ENCODE measurements around the gene PLPP3. TPM values are rescaled to one million over a fixed set of nuclear protein-coding genes. Genes with fewer than 3 reads are reported as not detected.

The PLPP3 gene
- 32.2 and 38.1 TPM in 2 replicates for polyA plus RNA-seq (2012; rRNA removed)
- polyA plus RNA-seq (2012; cell fraction: cytosol; rRNA removed) = 28.3 and 34.6 TPM in 2 replicates
- 20.8 and 34.3 TPM in 2 replicates for polyA plus RNA-seq (2012; cell fraction: nucleus; rRNA removed)

DNA sequence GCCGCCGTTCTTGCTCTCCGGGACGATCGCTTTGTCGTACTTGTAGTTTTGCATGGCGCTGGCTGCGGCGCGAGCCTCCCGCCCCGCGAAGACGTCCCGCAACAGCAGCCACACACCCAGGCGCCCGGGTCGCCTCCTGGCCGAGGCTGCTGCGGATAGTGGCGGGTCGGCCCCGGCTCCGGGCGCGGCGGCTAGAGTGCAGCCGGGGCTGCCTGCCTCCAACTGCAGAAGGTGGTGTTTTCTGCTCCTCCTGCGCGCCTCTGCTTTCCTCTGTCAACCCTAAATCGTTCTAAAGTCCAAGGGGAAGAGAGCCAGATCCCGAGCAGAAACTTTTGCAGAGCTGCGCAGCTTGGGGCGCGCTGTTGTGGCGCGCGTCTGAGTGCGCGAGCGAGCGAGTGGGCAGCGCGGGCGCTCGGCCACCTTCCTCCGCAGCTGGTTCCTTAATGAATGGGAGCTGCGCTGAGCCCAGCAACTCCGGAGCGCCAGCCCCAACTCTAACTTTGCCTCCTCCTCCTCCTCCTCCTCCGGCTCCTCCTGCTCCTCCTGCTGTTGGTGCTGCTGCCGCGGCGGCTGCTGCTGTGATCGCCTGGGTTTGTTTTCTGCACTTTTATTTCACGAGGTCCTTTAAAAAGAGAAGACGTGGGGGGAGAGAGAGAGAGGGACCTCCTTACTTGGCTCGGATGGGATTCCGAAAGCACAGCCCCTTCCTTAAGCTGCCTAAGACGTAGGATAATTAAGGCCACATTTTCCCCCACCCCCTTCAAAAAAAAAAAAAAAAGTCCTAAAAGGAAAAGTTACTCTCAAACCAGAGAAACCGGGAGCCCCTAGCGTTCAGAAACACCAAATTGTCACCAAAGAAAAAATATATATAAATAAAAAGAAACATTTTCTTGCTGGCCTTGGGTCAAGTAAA lies at the start of gene PLPP3:
PLPP3 (minus strand) TSS at position 601 of the 913 bp plus-strand sequence; CDS start at position 54, 547 bp downstream.
- Histone ChIP-seq H3K9me2 (no peaks in the 10 kb centered on the region), H2AFZ (ENCODE audit: low read depth) (peak within 1 kb of the TSS; percentile 93), H4K20me1 (ENCODE audit: insufficient read depth) (peaks cover 35% of the 10 kb centered on the region; the same call in 1 of the 2 replicates), H3K4me2 (peak within 1 kb of the TSS; percentile 86), H3K79me2 (ENCODE audit: insufficient read depth) (peaks cover 44% of the 10 kb centered on the region), H3K27me3 (ENCODE audit: insufficient read depth) (no peaks in the 10 kb centered on the region), H3K4me3 (ENCODE audit: low read depth in 2 of 2, low read length in 1 of 2) (peak within 1 kb of the TSS; percentile 87 to 95), H3F3A (replicated peaks; ENCODE audit: insufficient read depth) (peaks cover 4% of the 10 kb centered on the region), H3K36me3 (replicated peaks in 1 of 2; ENCODE audit: control insufficient read depth in 1 of 2, insufficient read depth in 2 of 2, low read length in 1 of 2) (peaks cover 0 to 6% of the 10 kb centered on the region in 2 experiments), H3K9ac (peak within 1 kb of the TSS; percentile 75), H3K4me1 (ENCODE audit: control insufficient read depth in 1 of 2, insufficient read depth in 2 of 2, low read depth in 1 of 2, low read length in 1 of 2) (peaks cover 0 to 11% of the 10 kb centered on the region in 2 experiments; a peak in 2 of 4 replicates), H3K27ac (ENCODE audit: low read depth in 2 of 2, low read length in 1 of 2) (peak within 1 kb of the TSS; percentile 81 to 98), H3K9me3 (no peaks in the 10 kb centered on the region)
- POLR2A ChIA-PET = interaction anchor here (0.5 to 1.3 kb wide), 4 partner anchors 674 to 975 kb away, joined by 3 to 6 read pairs (median 4); no protein-coding TSS in a partner anchor
- under 1% methylated on average over 34 of the region's 62 CpGs for WGBS (ENCODE audit: low lambda C conversion rate)
- CTCF ChIA-PET = interaction anchor here (0.6 to 3.4 kb wide), 28 partner anchors 10 to 1354 kb away, joined by 3 to 21 read pairs (median 3); no protein-coding TSS in a partner anchor
- peak; percentile 81 for DNase-seq
- TF ChIP-seq SIN3A (IDR thresholded peaks at IDR 0.05; ENCODE audit: borderline replicate concordance, low read depth, low read length) (0 out of 2 replicates have a peak, but pooled peaks have one; percentile 28), POLR2AphosphoS5 (IDR thresholded peaks at IDR 0.05; ENCODE audit: low read depth, low read length) (peak; percentile 70), EZH2phosphoT487 (IDR thresholded peaks at IDR 0.05; ENCODE audit: borderline replicate concordance, low read depth) (no peak), TEAD4 (IDR thresholded peaks at IDR 0.05; ENCODE audit: borderline replicate concordance, insufficient read depth) (0 out of 2 replicates have a peak, but pooled peaks have one; percentile 14), RXRA (IDR thresholded peaks at IDR 0.05; ENCODE audit: borderline replicate concordance, low read depth) (no peak), RAD21 (IDR thresholded peaks at IDR 0.05; ENCODE audit: low read length) (peak; percentile 68), NRF1 (IDR thresholded peaks at IDR 0.05; ENCODE audit: low read depth, low read length) (peak; percentile 53), ZBTB33 (IDR thresholded peaks at IDR 0.05; ENCODE audit: borderline replicate concordance, low read depth) (no peak), TAF1 (IDR thresholded peaks at IDR 0.05; ENCODE audit: borderline replicate concordance, low read depth, low read length) (peak; percentile 97), TCF12 (IDR thresholded peaks at IDR 0.05) (peak; percentile 77), ELF1 (IDR thresholded peaks at IDR 0.05) (no peak), EP300 (IDR thresholded peaks at IDR 0.05; ENCODE audit: borderline replicate concordance in 1 of 2, low read depth in 1 of 2, low read length in 1 of 2) (no peak; a peak in 2 of 4 replicates), JUND (IDR thresholded peaks at IDR 0.05) (peak; percentile 22; the same call in 1 of the 2 replicates), RCOR1 (IDR thresholded peaks at IDR 0.05; ENCODE audit: low read length) (no peak), REST (IDR thresholded peaks at IDR 0.05; ENCODE audit: low read depth, low read length) (no peak; the same call in 1 of the 2 replicates), FOSL2 (IDR thresholded peaks at IDR 0.05; ENCODE audit: borderline replicate concordance, low read depth) (peak; percentile 3; the same call in 1 of the 2 replicates), GATA2 (CRISPR knock-in tag; IDR thresholded peaks at IDR 0.05) (no peak), MXI1 (IDR thresholded peaks at IDR 0.05; ENCODE audit: low read depth, low read length) (no peak; the same call in 1 of the 2 replicates)
- TF ChIP-seq, protein P1, sequence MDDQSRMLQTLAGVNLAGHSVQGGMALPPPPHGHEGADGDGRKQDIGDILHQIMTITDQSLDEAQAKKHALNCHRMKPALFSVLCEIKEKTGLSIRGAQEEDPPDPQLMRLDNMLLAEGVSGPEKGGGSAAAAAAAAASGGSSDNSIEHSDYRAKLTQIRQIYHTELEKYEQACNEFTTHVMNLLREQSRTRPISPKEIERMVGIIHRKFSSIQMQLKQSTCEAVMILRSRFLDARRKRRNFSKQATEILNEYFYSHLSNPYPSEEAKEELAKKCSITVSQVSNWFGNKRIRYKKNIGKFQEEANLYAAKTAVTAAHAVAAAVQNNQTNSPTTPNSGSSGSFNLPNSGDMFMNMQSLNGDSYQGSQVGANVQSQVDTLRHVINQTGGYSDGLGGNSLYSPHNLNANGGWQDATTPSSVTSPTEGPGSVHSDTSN (IDR thresholded peaks at IDR 0.05) = no peak
- TF ChIP-seq, protein P2, sequence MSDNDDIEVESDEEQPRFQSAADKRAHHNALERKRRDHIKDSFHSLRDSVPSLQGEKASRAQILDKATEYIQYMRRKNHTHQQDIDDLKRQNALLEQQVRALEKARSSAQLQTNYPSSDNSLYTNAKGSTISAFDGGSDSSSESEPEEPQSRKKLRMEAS (IDR thresholded peaks at IDR 0.05; ENCODE audit: low read depth) = no peak
- TF ChIP-seq, protein P3, sequence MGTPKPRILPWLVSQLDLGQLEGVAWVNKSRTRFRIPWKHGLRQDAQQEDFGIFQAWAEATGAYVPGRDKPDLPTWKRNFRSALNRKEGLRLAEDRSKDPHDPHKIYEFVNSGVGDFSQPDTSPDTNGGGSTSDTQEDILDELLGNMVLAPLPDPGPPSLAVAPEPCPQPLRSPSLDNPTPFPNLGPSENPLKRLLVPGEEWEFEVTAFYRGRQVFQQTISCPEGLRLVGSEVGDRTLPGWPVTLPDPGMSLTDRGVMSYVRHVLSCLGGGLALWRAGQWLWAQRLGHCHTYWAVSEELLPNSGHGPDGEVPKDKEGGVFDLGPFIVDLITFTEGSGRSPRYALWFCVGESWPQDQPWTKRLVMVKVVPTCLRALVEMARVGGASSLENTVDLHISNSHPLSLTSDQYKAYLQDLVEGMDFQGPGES (IDR thresholded peaks at IDR 0.05; ENCODE audit: low read depth, low read length) = no peak

Measured in SK-N-SH (cell line).